BJ (cell line): ENCODE data around the gene TIGD4. TPM values are rescaled to one million over a fixed set of nuclear protein-coding genes. Genes with fewer than 3 reads are reported as not detected.

Experiments used
- CTCF ChIA-PET: fragments of 350-600 bp; formaldehyde crosslinking; extraction: SDS; loops from one replicate; lab custom pipeline; 2021; ENCODE audit warnings: antibody characterized with exemption, inconsistent platforms; lab: Yijun Ruan, JAX
- POLR2A ChIA-PET: fragments of 300-600 bp; sonication (Branson Sonifier 250); formaldehyde crosslinking; extraction: SDS; loops from one replicate; lab custom pipeline; 2021; ENCODE audit warnings: antibody characterized with exemption; lab: Charles Lee
- DNase-seq: peaks from one replicate; pipeline ENCODE4 v3.0.0-alpha.2; 2011; ENCODE audit warnings: low read depth
- H3K27me3 ChIP-seq: 2 replicates; pipeline ENCODE4 v1.6.0; 2011; ENCODE audit warnings: low read length; ENCODE audit not compliant: control insufficient read depth, insufficient read depth
- H3K36me3 ChIP-seq: 2 replicates; pipeline ENCODE4 v1.5.1; 2011; ENCODE audit warnings: low read length; ENCODE audit not compliant: control insufficient read depth, insufficient read depth
- H3K4me3 ChIP-seq: 2 replicates; pipeline ENCODE4 v1.5.1; 2011; ENCODE audit warnings: low read depth, mild to moderate bottlenecking, control low read depth, low read length
- polyA plus RNA-seq: library from polyadenylated mRNA; depleted of rRNA; stranded (reverse); fragments of >200 nt; gene quantifications from 2 replicates; pipeline ENCODE4 v1.2.3, GENCODE V29; 2011
- TF ChIP-seq, protein P1 (sequence below): IDR thresholded peaks from 2 replicates; pipeline ENCODE4 v1.5.1; 2011; ENCODE audit warnings: low read depth, mild to moderate bottlenecking, control low read depth, inconsistent platforms, low read length, moderate library complexity; ENCODE audit not compliant: insufficient read depth

The TIGD4 gene
- polyA plus RNA-seq, 1 experiment = not detected

DNA sequence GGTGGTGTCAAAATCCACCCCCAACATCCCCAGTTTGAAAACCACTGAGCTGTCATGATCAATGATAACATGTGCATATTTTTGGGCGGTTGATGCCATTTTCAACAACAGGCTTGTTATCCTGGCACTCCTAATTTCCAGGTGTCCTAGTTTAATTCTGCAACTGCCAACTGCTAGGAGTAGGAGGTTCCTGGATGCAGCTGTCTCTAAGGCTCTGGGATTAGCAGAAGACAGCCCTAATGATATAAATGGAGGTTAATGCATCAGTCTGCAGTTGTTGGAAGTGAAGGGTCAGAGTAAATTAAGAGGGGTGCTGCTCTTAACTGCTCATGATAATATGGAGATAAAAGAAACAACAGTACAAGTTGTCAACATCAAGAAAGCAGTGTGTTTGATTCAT lies 24.0 kb upstream of the TIGD4 start:
- H3K27me3 ChIP-seq = no peaks in the 10 kb centered on the region
- no peak overlapping the region for H3K4me3 ChIP-seq
- CTCF ChIA-PET = interaction anchor here (0.9 kb wide), 1 partner anchor 14 kb away, joined by 3 read pairs; no protein-coding TSS in a partner anchor
- POLR2A ChIA-PET = no interaction called here
- no peak for DNase-seq
- TF ChIP-seq, protein P1, sequence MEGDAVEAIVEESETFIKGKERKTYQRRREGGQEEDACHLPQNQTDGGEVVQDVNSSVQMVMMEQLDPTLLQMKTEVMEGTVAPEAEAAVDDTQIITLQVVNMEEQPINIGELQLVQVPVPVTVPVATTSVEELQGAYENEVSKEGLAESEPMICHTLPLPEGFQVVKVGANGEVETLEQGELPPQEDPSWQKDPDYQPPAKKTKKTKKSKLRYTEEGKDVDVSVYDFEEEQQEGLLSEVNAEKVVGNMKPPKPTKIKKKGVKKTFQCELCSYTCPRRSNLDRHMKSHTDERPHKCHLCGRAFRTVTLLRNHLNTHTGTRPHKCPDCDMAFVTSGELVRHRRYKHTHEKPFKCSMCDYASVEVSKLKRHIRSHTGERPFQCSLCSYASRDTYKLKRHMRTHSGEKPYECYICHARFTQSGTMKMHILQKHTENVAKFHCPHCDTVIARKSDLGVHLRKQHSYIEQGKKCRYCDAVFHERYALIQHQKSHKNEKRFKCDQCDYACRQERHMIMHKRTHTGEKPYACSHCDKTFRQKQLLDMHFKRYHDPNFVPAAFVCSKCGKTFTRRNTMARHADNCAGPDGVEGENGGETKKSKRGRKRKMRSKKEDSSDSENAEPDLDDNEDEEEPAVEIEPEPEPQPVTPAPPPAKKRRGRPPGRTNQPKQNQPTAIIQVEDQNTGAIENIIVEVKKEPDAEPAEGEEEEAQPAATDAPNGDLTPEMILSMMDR = no peak
- H3K36me3 ChIP-seq = no peaks in the 10 kb centered on the region

DNA sequence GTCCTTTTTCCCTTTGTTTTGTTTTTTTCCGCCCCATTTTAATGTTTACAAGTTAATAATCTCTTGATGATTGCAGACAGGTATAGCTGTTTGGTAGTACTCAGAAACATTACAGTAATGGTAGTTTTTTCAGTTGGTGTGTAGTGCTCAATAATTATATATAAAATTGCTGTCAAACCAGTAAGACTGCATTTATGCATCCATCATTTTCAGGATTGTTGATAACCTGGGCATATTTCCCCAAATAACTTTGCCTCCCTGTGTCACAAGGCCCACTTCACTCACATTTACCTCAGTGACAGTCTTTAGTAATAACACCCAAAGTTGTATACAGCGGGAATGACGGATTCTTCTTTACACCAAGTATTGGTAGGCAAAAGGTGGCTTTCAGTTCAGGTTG lies 16.4 kb upstream of the TIGD4 start:
- H3K36me3 ChIP-seq = no peaks in the 10 kb centered on the region
- H3K27me3 ChIP-seq = no peaks in the 10 kb centered on the region
- no peak for DNase-seq
- TF ChIP-seq, protein P1 = no peak
- CTCF ChIA-PET = no interaction called here
- POLR2A ChIA-PET = no interaction called here
- no peak overlapping the region for H3K4me3 ChIP-seq

DNA sequence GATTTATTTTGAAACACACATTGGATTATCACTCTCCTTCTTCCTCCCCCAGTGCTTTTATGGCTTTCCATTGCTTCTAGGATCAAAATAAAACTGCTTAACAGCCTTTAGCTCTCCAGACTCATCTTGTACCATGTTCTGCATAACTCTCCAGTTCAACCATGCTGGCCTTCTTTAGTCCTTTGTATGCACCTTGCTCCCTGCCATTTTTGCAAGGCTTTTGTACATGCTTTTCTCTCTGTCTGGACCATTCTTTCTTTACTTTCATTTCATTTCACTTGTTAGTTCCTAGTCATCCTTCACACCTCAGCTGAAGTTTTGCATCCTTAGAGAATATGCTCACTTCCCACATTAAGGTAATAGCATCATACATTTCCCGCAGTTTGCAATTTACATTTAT lies 7.1 kb upstream of the TIGD4 start:
- ChIA-PET POLR2A (no interaction called here), CTCF (interaction anchor here (0.9 kb wide), 1 partner anchor 340 kb away, joined by 3 read pairs; no protein-coding TSS in a partner anchor)
- no peaks in the 10 kb centered on the region for H3K27me3 ChIP-seq
- H3K4me3 ChIP-seq = no peak overlapping the region
- TF ChIP-seq, protein P1 = no peak
- no peak for DNase-seq
- no peaks in the 10 kb centered on the region; the same call in 1 of the 2 replicates for H3K36me3 ChIP-seq

DNA sequence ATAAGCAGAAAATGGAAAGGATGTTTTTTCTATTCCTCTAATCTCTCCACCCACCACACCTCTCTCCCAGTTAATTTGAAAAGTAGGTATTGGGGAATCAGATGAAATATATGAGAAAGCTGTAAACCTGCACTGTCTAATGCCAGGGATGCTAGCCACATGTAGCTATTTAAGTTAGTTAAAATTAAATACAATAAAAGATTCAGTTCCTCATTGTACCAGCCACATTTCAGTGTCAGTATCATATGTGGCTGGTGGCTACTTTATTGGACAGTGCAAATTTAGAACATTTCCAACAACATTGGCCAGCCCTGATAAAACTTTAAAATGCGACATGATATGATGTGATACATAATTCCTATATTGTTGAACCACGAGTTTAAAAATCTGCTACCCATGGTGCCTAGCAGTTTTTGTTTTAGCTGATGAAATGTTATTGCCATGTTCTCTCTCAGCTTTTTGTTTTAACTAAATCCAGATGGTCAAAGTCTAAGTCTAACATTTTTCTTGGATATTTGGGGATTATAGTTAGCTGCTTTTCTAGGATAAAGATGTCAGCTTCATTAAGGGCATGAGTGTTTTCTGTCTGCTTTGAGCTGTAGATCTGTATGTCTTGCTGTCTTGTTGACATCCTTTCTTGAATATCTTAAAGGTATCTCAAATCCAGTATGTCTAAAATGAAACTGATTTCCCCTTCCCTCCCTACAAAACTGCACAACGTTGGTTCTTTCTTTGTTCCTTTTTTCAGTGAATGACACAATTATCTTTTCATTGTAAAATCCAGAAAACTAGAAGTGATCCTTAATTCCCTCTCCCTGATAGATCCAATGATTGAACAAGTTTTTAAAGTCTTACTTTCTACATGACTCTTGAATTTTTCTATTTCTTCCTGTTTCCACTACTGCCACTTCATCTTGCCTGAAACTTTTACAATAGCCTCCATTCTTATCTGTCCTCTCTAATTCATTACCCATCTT lies 6.4 kb upstream of the TIGD4 start:
- DNase-seq = peak; percentile 10
- CTCF ChIA-PET = interaction anchor here (0.7 kb wide), 1 partner anchor 296 kb away, joined by 3 read pairs; no protein-coding TSS in a partner anchor
- TF ChIP-seq, protein P1 = no peak
- Histone ChIP-seq H3K4me3 (no peak overlapping the region), H3K27me3 (no peaks in the 10 kb centered on the region), H3K36me3 (no peaks in the 10 kb centered on the region; the same call in 1 of the 2 replicates)
- POLR2A ChIA-PET = no interaction called here

DNA sequence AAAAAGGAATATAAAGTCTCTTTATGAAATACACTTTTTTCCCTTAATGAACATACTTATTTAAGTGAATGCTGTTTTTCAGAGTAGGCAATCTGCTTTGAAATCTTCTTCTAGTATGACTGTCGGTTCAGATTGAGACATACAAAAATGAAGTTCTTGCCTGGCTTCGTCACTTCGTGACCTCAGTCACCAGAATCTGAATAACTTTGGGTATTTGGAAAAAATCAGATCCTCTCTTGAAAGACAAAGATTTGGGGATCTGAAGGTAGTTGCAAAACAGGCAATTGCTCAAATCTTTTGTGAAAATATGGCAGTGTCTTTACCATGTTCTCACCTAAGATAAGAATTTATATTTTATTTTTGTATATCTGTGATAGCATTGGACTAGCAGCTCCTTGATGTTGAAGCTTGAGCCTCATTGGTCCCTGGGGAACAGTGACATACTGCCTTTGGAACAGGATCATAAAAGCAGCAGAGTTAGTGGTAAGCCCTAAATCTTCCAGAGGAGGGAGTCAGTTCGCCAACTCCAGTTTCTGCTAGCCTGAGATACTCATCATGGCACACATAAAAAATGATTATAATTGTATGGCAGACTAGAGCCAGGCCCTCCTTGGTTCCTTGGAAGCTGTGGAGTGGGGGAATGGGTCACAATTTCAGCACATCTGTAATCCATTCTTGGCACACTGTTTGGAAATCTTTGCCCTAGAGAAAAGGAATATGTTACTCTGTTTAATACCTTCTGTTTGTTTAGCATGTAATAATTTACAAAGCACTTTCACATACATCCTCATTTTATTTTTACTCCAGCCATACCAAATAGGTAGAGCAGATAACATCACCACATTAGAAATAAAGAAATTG lies 5.2 kb upstream of the TIGD4 start:
- POLR2A ChIA-PET = no interaction called here
- Histone ChIP-seq H3K27me3 (no peaks in the 10 kb centered on the region), H3K4me3 (no peak overlapping the region), H3K36me3 (no peaks in the 10 kb centered on the region)
- TF ChIP-seq, protein P1 = 0 out of 2 replicates have a peak, but pooled peaks have one; percentile 28
- DNase-seq = no peak
- CTCF ChIA-PET = interaction anchor here (0.8 kb wide), 1 partner anchor 18 kb away, joined by 3 read pairs; no protein-coding TSS in a partner anchor
